ENCODE measurements around the gene GOLGA6D.
"Not testable (repeated sequence)": the region's sequence is repeated elsewhere in the genome, so short reads cannot be mapped to it uniquely, and the experiment has no call there.

Gene GOLGA6D

DNA sequence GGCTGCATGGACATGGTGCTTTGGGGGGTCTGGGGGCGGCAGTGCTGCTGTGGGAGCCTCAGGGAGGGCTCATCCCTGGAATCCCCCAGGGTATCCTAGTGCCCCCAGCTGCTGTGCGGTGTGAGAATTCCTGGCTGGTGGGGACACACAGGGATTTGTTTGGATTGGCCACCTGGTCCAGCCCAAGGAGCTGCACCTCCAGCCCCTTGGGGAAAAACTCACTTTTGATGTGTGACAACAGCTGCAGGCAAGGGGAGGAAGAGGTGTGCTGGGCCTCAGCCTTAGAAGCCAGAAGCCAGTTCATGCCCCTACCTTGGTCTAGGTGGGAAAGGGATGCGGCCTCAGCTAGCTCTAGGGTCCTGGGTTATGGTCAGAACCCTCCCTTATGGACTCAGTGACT lies 44.9 kb downstream of the GOLGA6D start:
- no peak for DNase-seq
- Histone ChIP-seq H3K27me3 (ENCODE audit: insufficient read depth, low read length) (no peaks in the 10 kb centered on the region), H3K9me3 (ENCODE audit: insufficient read depth, low read depth, low read length) (no peaks in the 10 kb centered on the region), H4K8ac (ENCODE audit: low read depth, low read length) (no peak overlapping the region), H2BK12ac (ENCODE audit: low read length) (no peak overlapping the region), H3K79me2 (ENCODE audit: control insufficient read depth, insufficient read depth, low read length, poor library complexity) (no peaks in the 10 kb centered on the region), H3K27ac (ENCODE audit: low read depth, low read length) (no peak overlapping the region), H3K9ac (ENCODE audit: low read length) (no peak overlapping the region), H3K4ac (ENCODE audit: low read depth, low read length) (no peak overlapping the region), H3K23ac (ENCODE audit: low read length) (no peak overlapping the region), H2AFZ (ENCODE audit: insufficient read depth, low read length, poor library complexity) (no peak overlapping the region), H3K14ac (ENCODE audit: low read length) (no peak overlapping the region), H3K36me3 (ENCODE audit: control insufficient read depth in 1 of 2, insufficient read depth in 2 of 2, low read length in 2 of 2) (no peaks in the 10 kb centered on the region), H3K4me1 (ENCODE audit: control insufficient read depth in 1 of 2, insufficient read depth in 2 of 2, low read length in 2 of 2) (no peaks in the 10 kb centered on the region), H2AK5ac (ENCODE audit: low read length) (no peak overlapping the region), H4K12ac (ENCODE audit: low read depth, low read length) (no peak overlapping the region), H3K4me2 (ENCODE audit: low read length) (no peak overlapping the region), H4K91ac (ENCODE audit: low read depth, low read length) (no peak overlapping the region), H3K79me1 (ENCODE audit: low read length) (no peaks in the 10 kb centered on the region), H3K4me3 (ENCODE audit: low read depth, low read length) (no peak overlapping the region), H2BK120ac (ENCODE audit: insufficient read depth, low read length, poor library complexity) (no peak overlapping the region), H3K18ac (ENCODE audit: low read length) (no peak overlapping the region), H2BK5ac (ENCODE audit: low read depth, low read length, poor library complexity) (no peak overlapping the region)
- no CpG with 5 or more reads among the region's 3 CpGs for WGBS (ENCODE audit: extremely low coverage, insufficient coverage, insufficient read length)

DNA sequence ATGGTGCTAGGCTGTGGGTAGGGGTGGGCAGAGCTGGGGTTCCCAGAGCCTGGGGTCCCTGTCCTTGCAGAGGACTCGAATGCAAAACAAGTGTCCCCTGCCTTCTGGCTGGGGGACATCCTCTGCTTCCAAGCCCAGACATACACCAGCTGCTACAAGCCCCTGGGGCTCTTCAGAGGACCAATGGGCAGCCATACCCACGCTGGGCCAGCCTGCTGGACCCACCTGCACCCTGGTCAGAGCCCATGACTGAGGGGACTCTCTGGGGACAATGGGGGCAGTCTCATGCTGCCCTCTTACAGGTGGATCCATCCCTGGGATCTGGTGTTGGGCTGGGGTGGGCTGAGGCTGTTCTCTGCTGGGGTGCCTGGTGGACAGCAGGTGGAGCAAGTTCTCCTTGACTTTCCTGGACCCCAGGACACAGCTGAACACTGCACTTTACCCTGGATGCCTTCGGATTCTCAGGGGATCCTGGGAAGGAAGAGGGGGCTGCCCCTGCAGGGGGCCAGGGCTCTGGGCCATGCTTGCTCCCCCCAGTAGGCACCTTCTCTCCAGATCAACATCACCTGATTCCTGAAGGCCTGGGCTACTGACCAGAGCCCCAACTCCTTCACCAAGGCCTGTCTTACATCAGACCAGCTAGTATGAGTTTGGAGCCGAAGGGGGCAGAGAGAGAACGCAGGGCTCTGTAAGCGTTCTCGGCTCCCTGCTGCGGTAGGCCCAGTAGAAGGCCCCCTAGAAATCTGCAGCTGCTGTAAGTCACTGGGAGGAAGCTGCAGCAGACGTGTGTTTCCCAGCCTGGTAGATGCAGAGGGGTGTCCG lies 46.1 kb downstream of the GOLGA6D start:
- no peak overlapping the region for H4K12ac ChIP-seq (ENCODE audit: low read depth, low read length)
- no peak overlapping the region for H4K91ac ChIP-seq (ENCODE audit: low read depth, low read length)
- H2BK120ac ChIP-seq (ENCODE audit: insufficient read depth, low read length, poor library complexity): no peak overlapping the region
- H2BK5ac ChIP-seq (ENCODE audit: low read depth, low read length, poor library complexity): no peak overlapping the region
- no peak overlapping the region for H3K23ac ChIP-seq (ENCODE audit: low read length)
- H2AK5ac ChIP-seq (ENCODE audit: low read length): no peak overlapping the region
- H4K8ac ChIP-seq (ENCODE audit: low read depth, low read length): no peak overlapping the region
- H3K27me3 ChIP-seq (ENCODE audit: insufficient read depth, low read length): no peaks in the 10 kb centered on the region
- H3K4me2 ChIP-seq (ENCODE audit: low read length): no peak overlapping the region
- no peak overlapping the region for H2AFZ ChIP-seq (ENCODE audit: insufficient read depth, low read length, poor library complexity)
- no peak overlapping the region for H3K4me3 ChIP-seq (ENCODE audit: low read depth, low read length)
- no peak overlapping the region for H3K9ac ChIP-seq (ENCODE audit: low read length)
- no peak overlapping the region for H3K27ac ChIP-seq (ENCODE audit: low read depth, low read length)
- no peak for DNase-seq
- no peaks in the 10 kb centered on the region for H3K36me3 ChIP-seq (ENCODE audit: control insufficient read depth in 1 of 2, insufficient read depth in 2 of 2, low read length in 2 of 2)
- no peak overlapping the region for H3K4ac ChIP-seq (ENCODE audit: low read depth, low read length)
- WGBS (ENCODE audit: extremely low coverage, insufficient coverage, insufficient read length): no CpG with 5 or more reads among the region's 10 CpGs
- no peak overlapping the region for H3K18ac ChIP-seq (ENCODE audit: low read length)
- H3K9me3 ChIP-seq (ENCODE audit: insufficient read depth, low read depth, low read length): no peaks in the 10 kb centered on the region
- no peak overlapping the region for H3K14ac ChIP-seq (ENCODE audit: low read length)
- H3K4me1 ChIP-seq (ENCODE audit: control insufficient read depth in 1 of 2, insufficient read depth in 2 of 2, low read length in 2 of 2): no peaks in the 10 kb centered on the region
- H3K79me1 ChIP-seq (ENCODE audit: low read length): no peaks in the 10 kb centered on the region
- H3K79me2 ChIP-seq (ENCODE audit: control insufficient read depth, insufficient read depth, low read length, poor library complexity): no peaks in the 10 kb centered on the region
- no peak overlapping the region for H2BK12ac ChIP-seq (ENCODE audit: low read length)

DNA sequence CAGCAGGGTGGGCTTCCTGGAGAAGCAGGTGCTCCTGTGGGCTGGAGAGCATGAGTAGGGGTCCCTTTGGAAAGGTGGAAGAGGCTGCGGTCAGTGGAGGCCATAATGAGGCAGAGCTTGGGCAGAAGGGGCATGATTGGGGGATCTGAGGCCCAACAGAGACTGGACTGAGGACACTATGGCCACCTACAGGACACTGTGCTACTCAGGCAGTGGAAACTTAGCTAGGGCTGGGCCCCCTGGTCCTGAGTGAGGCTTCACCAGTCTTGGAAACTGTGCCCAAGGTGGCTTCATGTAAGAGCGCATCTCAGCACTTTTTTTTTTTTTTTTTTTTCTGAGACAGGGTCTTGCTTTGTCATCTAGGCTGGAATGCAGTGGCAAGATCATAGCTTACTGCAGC lies 46.9 kb downstream of the GOLGA6D start:
- no peak overlapping the region for H3K27ac ChIP-seq (ENCODE audit: low read depth, low read length)
- no peak overlapping the region for H3K4ac ChIP-seq (ENCODE audit: low read depth, low read length)

DNA sequence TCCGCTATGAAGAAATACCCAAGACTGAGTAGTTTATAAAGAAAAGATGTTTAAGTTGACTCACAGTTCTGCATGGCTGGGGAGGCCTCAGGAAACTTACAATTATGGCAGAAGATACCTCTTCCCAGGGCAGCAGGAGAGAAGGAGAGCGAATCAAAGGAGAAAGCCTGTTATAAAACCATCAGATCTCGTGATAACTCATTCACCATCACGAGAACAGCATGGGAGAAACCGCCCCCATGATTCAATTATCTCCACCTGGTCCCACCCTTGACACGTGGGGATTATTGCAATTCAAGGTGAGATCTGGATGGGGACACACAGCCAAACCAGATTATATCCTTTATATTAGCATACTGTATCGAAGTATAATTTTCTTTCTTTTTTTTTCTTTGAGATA lies 49.5 kb downstream of the GOLGA6D start:
- not testable (repeated sequence) for H3K4me3 ChIP-seq (ENCODE audit: low read depth, low read length); H3K18ac ChIP-seq (ENCODE audit: low read length); H2BK120ac ChIP-seq (ENCODE audit: insufficient read depth, low read length, poor library complexity); H3K79me2 ChIP-seq (ENCODE audit: control insufficient read depth, insufficient read depth, low read length, poor library complexity); H2BK12ac ChIP-seq (ENCODE audit: low read length); H3K9me3 ChIP-seq (ENCODE audit: insufficient read depth, low read depth, low read length); H3K79me1 ChIP-seq (ENCODE audit: low read length); DNase-seq; H3K4me1 ChIP-seq (ENCODE audit: control insufficient read depth in 1 of 2, insufficient read depth in 2 of 2, low read length in 2 of 2); H4K8ac ChIP-seq (ENCODE audit: low read depth, low read length); H4K91ac ChIP-seq (ENCODE audit: low read depth, low read length); H3K27me3 ChIP-seq (ENCODE audit: insufficient read depth, low read length); H3K36me3 ChIP-seq (ENCODE audit: control insufficient read depth in 1 of 2, insufficient read depth in 2 of 2, low read length in 2 of 2); H3K27ac ChIP-seq (ENCODE audit: low read depth, low read length); H3K14ac ChIP-seq (ENCODE audit: low read length); H3K4me2 ChIP-seq (ENCODE audit: low read length); H2BK5ac ChIP-seq (ENCODE audit: low read depth, low read length, poor library complexity); H3K4ac ChIP-seq (ENCODE audit: low read depth, low read length); H3K23ac ChIP-seq (ENCODE audit: low read length); H2AFZ ChIP-seq (ENCODE audit: insufficient read depth, low read length, poor library complexity); H2AK5ac ChIP-seq (ENCODE audit: low read length); H4K12ac ChIP-seq (ENCODE audit: low read depth, low read length); H3K9ac ChIP-seq (ENCODE audit: low read length)
- no CpG with 5 or more reads among the region's 7 CpGs for WGBS (ENCODE audit: extremely low coverage, insufficient coverage, insufficient read length)

More for the DNA sequence above, 46.9 kb downstream of the GOLGA6D start:
- WGBS (ENCODE audit: extremely low coverage, insufficient coverage, insufficient read length): no CpG with 5 or more reads among the region's 2 CpGs
- Histone ChIP-seq H3K4me2 (ENCODE audit: low read length) (no peak overlapping the region), H2AFZ (ENCODE audit: insufficient read depth, low read length, poor library complexity) (no peak overlapping the region), H2AK5ac (ENCODE audit: low read length) (no peak overlapping the region), H4K8ac (ENCODE audit: low read depth, low read length) (no peak overlapping the region), H4K91ac (ENCODE audit: low read depth, low read length) (no peak overlapping the region), H2BK5ac (ENCODE audit: low read depth, low read length, poor library complexity) (no peak overlapping the region), H4K12ac (ENCODE audit: low read depth, low read length) (no peak overlapping the region), H3K9ac (ENCODE audit: low read length) (no peak overlapping the region), H3K14ac (ENCODE audit: low read length) (no peak overlapping the region), H3K36me3 (ENCODE audit: control insufficient read depth in 1 of 2, insufficient read depth in 2 of 2, low read length in 2 of 2) (no peaks in the 10 kb centered on the region), H2BK12ac (ENCODE audit: low read length) (no peak overlapping the region), H3K4me3 (ENCODE audit: low read depth, low read length) (no peak overlapping the region), H3K27me3 (ENCODE audit: insufficient read depth, low read length) (no peaks in the 10 kb centered on the region), H3K9me3 (ENCODE audit: insufficient read depth, low read depth, low read length) (no peaks in the 10 kb centered on the region), H3K4me1 (ENCODE audit: control insufficient read depth in 1 of 2, insufficient read depth in 2 of 2, low read length in 2 of 2) (no peaks in the 10 kb centered on the region), H3K79me2 (ENCODE audit: control insufficient read depth, insufficient read depth, low read length, poor library complexity) (no peaks in the 10 kb centered on the region), H3K18ac (ENCODE audit: low read length) (no peak overlapping the region), H2BK120ac (ENCODE audit: insufficient read depth, low read length, poor library complexity) (no peak overlapping the region), H3K23ac (ENCODE audit: low read length) (no peak overlapping the region), H3K79me1 (ENCODE audit: low read length) (no peaks in the 10 kb centered on the region)
- DNase-seq: no peak

Measured in trophoblast cell (in vitro differentiated cells and primary cell).